NCI-H1694 treated with DMSO at 0.1 percent for 48 hours (cell line): ENCODE measurements around the gene LRCH3.

Experiments
- DNase-seq: peaks from one replicate; lab custom pipeline; 2025; lab: John Stamatoyannopoulos, UW

LRCH3 gene

DNA sequence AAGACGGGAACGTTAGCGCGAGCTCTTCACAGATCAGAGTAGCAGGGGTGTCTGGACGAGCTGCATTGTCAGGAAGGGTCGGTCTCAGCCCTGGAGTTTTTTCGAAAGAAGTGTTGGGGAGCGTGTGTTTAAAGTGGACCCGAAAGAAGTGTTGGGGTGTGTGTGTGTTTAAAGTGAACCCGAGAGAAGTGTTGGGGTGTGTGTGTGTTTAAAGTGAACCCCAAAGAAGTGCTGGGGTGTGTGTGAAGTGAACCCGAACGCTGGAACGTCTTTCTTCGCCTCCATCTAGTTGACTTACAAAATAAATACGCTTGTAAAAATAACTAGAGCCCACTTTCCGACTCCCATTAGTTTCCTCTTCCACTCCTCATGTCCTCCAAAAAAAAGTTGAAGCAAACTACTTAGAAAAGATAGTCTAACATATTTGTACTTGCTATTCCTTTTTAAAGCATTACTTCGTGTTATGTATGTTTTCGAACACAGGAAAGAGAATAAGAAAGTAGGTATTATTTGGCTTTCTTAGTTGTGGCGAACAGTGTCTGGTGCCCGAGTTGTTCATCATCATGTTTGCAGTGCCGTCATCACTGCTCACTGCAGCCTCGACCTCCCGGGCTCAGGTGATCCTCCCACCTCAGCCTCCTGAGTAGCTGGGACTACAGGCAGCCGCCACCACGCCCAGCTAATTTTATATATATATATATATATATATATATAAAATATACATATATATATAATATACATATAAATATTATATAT lies 1.0 kb downstream of the LRCH3 start:
- no peak for DNase-seq

DNA sequence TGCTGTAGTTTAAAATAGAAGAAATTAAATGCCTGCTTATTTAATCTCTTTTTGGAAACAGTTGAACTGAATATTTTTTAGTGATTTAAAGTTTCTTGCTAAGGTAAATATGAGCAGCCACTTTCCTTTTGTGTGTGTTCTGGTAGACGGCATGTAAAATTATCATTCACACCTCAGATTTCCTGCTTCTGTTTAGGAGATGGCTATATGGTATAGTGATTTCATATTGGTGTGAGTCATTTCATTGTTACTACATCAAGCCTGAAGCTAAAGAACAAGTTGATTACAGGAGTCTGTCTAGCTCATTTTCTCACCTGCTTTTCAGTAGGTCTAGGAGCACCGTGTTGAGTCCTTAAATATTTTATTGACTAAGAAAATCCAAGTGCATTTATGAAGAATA lies 2.2 kb downstream of the LRCH3 start:
- DNase-seq: no peak

DNA sequence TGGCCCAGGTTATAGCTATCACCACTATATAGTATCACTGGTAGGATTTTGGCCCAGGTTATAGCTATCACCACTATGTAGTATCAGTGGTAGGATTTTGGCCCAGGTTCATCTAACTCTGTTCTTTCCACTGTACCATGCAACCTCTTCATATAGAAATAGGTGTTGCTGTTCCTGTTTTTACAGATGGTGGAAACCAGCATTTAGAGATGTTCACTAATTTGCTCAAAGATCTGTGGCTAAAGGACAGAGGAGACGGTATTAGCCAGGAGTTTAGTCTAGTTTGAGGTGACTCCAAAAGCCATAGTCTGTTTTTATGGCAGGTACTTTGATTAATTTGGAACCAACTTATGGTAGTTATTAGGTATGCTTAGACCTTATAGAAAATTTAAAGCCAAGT lies 3.1 kb downstream of the LRCH3 start:
- DNase-seq: no peak

DNA sequence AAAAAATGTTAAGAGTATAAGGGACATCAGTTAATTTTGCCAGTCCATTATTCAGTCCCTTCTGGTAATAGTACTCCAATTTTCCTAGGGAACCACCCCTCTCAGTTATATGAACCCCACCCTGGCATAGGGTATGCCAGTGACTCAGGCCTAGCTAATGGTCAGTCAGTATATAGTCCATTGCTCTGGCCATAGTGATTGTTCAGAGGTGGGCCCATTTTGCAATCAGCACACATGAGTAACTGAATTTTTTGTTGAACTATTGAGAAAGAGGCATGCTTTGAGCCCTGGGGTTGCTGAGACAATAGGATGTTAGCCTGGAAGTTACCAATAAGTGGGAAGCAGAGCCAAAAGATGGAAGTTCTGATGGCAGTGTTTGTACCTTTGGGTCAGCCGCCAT lies 4.1 kb downstream of the LRCH3 start:
- DNase-seq: no peak

DNA sequence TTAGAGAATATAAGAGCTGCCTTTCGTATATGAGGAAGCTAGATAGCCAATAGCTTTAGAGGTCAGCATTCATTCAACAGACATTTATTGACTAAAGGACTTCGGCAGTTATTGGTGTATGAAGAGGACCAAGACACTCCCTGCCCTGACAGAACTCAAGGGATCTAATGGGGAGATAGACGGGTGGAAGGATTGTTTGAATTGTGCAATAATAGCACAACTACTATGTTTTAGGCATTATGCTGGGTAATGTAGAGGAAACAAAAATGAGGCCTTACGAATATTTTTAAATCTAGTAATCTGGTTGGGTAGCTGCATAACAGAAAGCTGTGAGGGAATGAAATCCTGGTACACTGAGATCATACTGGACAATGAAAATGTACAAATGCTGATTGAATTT lies 5.0 kb downstream of the LRCH3 start:
- no peak for DNase-seq

DNA sequence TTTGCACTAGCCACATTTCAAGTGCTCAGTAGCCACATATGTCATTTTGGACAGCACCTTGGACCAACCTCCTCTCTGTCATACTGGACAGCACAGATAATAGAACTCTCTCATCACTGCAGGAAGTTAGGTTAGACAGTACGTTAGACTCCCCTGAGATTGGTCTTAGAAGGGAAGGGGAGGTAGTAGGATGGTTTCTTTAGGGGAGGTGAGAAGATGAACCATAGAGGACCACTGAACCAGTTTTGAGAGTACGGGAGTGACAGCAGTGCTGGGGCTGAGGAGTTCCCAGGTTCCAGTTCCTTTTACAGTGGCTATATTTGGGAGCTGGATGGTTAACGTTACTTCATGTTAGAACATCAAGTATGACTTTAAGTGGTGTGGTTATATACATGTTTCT lies 7.8 kb downstream of the LRCH3 start:
- no peak for DNase-seq

DNA sequence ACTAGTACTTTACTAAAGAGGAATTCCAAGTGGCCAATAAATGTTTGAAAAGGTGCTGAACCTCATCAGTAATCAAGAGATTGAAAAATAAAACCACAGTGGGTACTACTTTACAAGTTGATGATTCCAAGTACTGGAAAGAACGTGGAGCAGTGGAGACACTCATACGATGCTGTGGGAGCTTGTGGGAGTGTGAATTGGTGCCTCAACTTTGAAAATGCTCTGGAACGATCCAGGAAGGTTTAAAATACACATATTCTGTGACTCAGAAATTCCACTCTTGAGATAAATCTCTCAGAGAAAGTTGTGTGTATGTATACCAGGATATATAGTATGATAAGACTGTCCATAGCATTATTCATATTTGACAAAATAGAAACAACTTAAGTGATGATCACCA lies 9.3 kb downstream of the LRCH3 start:
- DNase-seq: no peak

DNA sequence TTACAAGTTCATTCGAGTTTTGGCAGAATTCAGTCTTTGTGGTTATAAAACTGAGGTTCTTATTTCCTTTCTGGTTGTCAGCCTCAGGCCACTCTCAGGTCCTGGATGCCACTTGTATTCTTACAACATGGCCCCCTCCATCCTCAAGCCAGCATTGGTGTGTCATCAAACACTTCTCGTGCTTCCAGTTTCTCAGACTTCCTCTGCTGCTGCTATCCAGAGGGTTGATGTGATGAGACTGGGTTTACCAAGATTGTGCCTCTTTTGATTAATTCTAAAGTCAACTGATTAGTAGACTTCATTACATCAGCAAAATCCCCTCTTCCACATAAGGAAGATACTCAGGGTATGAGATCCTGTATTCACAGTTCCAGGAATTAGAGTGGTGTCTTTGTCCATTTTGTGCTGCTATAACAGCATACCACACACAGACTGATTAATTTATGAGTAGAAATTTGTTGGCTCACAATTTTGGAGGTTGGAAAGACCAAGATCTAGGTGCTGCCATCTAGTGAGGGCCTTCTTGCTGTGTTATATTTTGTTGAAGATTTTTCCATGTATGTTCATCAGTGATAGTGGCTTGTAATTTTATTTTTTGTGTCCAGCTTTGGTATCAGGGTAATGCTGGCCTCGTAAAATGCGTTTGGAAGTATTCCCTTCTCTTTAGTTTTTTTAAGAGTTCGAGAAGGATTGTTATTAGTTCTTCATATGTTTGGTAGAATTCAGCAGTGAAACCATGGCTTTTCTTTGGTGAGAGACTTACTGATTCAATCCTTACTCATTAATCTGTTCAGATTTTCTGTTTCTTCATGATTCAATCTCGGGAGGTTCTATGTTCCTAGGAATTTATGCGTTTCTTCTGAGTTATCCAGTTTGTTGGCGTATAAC lies 11.1 kb downstream of the LRCH3 start:
- DNase-seq: no peak

DNA sequence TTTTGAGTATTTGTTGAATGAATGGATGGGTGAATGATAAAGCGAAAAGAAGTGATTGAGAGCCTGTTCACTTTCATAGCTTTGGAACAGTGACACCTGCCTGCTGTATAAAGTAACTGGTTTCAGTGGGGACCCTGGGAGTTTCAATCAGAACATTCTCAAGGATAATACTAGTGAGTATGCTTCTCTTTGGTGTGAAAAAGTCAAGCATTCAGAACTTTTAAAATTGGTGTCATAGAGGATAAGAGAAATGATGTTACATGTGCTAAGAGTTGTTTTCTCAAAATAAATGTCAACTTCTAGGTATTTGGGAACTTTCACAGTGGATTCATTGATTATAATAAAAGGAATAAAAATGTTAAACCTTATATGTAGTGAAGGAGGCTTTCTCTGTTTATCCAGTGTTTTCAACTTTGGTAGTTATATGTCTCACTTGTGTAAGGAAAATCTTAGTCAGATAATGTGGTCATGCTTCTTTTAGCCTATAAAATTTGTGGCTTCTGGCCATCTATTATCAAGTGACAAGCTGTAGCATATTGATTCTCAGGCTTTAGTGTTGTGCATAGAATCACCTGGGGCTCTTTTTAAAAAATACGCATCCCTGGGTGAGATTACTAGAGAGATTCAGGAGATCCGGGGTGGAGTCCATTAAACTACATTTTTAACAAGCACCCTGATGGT lies 11.9 kb downstream of the LRCH3 start:
- no peak for DNase-seq

DNA sequence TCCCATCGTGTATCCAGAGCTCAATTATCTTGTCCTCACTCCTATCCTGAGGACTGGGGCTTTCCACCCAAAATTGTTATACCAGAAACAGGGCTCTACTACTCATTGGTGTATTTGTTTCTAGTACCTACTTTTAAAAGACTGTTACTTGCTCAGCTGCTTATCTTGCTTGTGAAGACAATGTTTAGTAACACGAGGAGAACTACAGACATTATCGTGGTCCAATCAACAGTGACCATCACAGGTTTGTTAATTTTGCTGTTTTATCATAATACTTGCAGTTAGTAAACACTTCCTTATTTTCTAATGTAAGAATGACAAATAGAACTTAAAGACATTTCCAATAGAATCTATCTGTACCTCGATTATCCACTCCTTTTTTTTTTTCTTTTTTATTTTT lies 13.5 kb downstream of the LRCH3 start:
- no peak for DNase-seq

DNA sequence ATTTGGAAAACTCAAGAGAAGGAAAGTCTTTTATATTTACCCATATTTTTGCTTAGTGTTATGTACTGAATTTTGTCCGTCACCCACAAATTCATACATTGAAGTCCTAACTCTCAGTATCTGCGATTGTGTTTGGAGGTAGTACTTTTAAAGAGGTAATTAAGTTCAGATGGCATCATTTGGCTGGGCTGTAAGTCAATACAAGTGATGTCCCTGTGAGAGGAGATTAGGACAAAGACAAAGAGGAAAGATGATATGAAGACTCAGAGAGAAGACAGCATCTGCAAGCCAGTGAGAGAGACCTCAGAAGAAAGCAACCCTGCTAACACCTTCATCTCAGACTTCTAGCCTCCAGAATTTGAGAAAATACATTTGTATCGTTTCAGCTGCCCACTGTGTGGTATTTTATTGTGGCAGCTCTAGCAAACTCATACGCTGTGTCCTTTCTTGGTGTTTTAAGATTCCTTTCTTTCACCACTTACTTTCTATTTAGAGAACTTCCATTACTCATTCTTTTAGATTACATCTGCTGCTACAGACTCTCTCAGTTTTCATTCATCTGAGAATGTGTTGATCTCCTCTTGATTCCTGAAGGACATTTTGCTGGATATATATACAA lies 17.0 kb downstream of the LRCH3 start:
- DNase-seq: no peak

DNA sequence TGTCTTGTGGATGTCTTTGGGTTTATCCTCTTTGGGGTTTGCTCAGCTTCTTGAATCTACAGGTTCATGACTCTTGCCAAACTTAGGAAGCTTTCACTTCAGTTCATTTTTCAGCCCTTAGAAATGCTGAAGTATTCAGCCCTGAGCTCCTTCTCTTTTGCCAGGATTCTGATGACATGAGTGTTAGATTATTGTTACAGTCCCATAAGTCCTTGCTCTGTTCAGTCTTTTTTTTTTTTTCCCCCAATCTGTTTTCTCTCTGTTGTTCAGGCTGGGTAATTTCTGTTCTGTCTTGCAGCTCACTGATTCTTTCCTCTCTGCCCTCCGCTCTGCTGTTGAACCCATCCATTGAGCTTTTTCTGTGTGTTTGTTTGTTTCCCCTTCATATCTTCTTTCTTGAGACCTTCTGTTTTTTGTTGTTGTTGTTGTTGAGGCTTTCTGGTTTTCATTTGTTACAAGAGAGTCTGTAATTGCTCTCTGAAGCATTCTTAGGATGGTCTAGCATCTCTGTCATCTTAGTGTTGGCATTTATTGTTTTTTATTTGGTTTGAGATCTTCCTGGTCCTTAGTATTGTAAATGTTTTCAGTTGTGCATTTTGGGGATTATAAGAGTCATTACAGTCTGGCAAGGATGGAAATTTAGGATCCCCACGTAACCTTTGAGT lies 18.4 kb downstream of the LRCH3 start:
- DNase-seq: no peak

DNA sequence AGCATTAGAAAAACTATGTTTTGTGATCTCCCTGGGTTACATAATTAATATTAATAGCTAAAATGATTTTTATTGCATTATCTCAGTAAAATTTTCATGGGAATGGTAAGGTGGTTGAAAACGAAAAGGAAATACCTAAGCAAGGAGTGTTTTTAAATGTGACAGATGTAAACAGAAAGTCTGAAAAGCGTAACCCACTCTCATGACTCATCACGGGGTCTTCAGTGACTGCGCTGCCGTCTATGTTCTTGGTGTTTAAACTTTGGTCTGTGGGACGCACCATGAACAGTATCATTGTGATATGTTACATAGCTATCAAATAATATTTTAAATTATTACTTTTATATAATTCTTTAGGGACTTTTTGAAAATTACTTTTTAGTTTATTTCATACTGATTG lies 19.8 kb downstream of the LRCH3 start:
- DNase-seq: no peak

DNA sequence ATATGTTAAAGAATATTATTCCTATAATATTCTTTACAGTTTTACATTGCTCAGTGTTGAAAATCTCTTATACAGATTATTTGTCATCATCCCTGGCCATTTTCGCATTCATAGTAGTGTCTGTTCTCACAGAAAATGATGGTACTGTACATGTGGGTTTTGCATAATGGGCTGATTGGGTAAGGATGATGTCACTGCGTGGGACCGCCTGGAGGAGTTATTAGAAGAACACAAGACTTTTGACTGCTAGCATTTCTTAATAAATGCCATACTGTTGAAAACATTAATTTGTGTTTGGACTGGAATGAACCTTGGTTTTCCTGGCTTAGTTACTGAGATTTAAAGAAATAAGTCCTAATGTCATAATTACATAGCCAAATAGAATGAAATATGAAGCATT lies 20.3 kb downstream of the LRCH3 start:
- no peak for DNase-seq

DNA sequence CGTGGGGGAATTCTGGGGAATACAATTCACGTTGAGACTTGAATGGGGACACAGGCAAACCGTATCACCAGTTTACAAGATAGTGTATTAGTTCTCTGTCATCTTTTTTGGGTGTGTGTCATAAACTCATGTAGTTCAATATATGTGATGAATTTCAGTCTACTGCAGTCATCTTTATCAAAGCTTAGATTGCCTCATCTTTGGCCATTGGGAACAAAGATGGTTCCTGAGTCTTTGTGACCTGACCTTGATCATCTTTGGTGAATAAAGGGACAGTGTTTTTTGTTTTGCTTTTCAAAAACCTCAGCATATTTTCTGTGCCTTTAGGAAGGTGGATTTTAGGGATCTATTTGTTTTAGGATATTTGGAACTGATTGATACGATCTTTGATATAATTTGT lies 23.3 kb downstream of the LRCH3 start:
- no peak for DNase-seq

DNA sequence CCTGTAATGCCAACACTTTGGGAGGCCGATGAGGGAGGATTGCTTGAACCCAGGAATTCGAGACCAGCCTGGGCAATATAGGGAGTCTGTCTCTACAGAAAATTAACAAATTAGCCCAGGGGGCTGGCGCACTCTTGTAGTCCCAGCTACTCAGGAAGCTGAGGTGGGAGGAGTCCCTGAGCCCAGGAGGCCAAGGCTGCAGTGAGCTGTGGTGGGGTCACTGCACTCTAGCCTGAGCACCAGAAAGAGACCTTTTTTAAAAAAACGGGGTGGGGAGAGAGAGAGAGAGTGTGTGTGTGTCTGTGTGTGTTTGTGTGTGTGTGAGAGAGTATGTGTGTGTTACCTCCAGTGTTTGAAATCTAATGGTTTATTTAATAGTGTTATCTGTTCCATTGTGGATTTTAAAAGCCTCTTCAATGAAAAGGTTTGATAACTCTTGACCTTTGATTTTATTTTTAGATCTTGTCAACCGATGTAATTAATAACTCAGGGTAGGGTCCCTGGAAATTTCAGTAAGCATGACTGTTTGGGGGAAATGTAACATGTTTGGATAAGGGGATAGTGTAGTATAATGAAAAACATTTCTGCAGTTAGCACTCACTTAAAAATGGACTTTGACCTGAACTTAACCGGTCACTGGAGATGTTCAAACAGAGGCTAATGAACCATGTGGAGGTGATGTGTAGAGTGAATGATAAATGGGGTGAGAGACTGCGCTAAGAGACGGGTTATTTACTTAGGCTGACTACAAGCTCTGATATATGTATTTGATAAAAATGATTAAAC lies 29.7 kb downstream of the LRCH3 start:
- no peak for DNase-seq

DNA sequence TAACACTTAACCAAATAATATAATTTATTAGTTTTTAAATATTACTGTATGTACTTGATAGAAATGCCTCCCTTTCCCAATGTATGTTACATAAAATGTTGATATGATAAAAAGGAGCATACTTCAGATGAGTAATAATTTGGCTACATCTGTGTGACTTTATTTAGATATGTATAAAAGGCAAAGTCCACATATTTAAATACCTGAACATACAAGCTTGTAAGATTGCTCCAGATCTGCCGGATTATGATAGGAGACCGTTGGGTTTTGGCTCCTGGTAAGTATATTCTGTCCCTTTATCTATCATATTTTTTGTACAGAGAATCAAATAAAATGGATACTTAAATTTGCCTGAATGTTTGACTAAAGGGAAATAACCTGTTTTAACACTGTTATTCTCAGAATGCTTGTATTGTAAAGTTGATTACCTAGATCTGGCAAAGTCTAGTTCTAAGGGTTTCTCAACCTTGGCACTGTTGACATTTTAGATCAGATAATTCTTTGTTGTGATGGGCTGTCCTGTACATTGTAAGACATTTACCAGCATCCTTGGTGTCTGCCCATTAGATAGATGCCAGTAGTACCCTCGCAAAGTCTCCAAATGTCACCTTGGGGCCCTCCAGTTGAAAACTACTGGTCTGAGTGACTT lies 38.5 kb downstream of the LRCH3 start:
- DNase-seq: no peak

DNA sequence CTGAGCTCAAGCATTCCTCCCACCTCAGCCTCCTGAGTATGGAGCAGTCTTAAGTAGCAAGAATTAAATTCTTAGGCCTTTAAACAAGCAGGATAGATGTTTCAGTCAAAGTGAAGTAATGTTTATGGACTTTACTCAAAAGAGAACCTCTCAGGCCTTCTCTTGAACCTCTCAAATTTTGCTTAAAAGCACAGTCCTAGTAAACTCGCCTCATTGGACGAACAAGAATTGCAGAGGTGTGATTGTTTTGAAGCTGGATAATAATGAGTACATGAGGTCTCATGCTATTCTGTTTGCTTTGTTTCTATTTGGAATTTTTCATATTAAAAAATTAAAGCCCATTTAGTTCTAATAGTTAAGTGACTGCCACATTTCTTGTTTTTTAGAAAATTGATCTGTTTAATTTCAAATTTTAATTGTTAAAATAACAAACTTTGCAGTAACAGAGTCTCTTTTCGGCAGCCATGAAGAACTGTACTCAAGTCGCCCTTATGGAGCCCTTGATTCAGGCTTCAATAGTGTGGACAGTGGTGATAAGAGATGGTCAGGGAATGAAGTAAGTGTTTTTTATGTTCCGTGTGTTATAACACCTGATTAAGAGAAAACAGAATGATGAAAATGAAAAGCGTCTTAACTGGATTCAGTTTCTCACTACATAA lies 39.4 kb downstream of the LRCH3 start:
- no peak for DNase-seq

DNA sequence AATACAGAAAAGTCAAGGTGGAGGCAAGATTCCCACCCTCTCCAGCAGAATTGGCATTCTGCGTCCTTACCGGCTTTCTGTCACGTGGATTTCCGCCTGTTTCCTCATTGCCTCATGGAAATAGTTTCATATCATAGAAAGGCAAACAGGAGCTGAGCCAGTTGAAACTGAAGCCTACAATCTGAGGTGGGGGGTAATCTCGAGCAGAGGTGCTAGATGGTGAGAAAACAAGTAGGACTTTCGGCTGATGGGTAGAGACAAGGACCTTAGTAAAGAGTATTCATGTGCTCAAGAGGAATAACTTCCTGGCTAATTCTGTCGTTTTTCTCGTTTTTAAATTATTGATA lies 39.9 kb downstream of the LRCH3 start:
- no peak for DNase-seq
